ENCODE results near the gene SH3RF1. TPM values are rescaled to one million over a fixed set of nuclear protein-coding genes. Genes with fewer than 3 reads are reported as not detected.

SH3RF1 gene
- total and polyA plus RNA-seq, 10 of the 15 experiments (the other 5 are each of a cell fraction or from before 2014, with no cell fraction given) = 4.5 to 22.5 (median 10.4) TPM

- TF ChIP-seq WRNIP1 (IDR thresholded peaks at IDR 0.05; ENCODE audit: borderline replicate concordance, low read depth, low read length) (no peak), FOXM1 (IDR thresholded peaks at IDR 0.05; ENCODE audit: low read depth, low read length) (peak; percentile 98), ZBTB4 (CRISPR knock-in tag; IDR thresholded peaks at IDR 0.05) (no peak), EZH2 (IDR thresholded peaks at IDR 0.05; ENCODE audit: borderline replicate concordance, control insufficient read depth, low read depth, low read length) (no peak), SREBF1 (IDR thresholded peaks at IDR 0.05; ENCODE audit: low read length) (no peak), SIX5 (IDR thresholded peaks at IDR 0.05; ENCODE audit: low read depth, low read length, severe bottlenecking) (no peak), TCF7 (IDR thresholded peaks at IDR 0.05; ENCODE audit: borderline replicate concordance) (peak; percentile 75), USF2 (IDR thresholded peaks at IDR 0.05; ENCODE audit: borderline replicate concordance, low read depth, low read length) (no peak), E4F1 (IDR thresholded peaks at IDR 0.05; ENCODE audit: borderline replicate concordance, partially characterized antibody) (no peak), PML (IDR thresholded peaks at IDR 0.05; ENCODE audit: low read length) (peak; percentile 72), CEBPZ (IDR thresholded peaks at IDR 0.05; ENCODE audit: low read depth, low read length) (no peak), CBX5 (IDR thresholded peaks at IDR 0.05; ENCODE audit: low read depth) (no peak), SREBF2 (IDR thresholded peaks at IDR 0.05; ENCODE audit: low read length) (no peak), NFYA (IDR thresholded peaks at IDR 0.05; ENCODE audit: borderline replicate concordance, low read depth, low read length) (no peak), RFX5 (IDR thresholded peaks at IDR 0.05; ENCODE audit: low read depth, low read length) (no peak), POU2F2 (IDR thresholded peaks at IDR 0.05; ENCODE audit: borderline replicate concordance, low read depth, low read length) (peak; percentile 85; the same call in 2 of the 3 replicates), ZNF274 (IDR thresholded peaks at IDR 0.05; ENCODE audit: insufficient read depth, insufficient read length) (no peak), BHLHE40 (IDR thresholded peaks at IDR 0.05; ENCODE audit: borderline replicate concordance in 1 of 2, low read depth in 2 of 2, low read length in 1 of 2) (peak in 1 of 2 experiments; percentile 48; a peak in 2 of 4 replicates), ZNF622 (IDR thresholded peaks at IDR 0.05) (no peak), JUNB (IDR thresholded peaks at IDR 0.05) (peak; percentile 68)
Measured at GRCh38 chr4:169293343-169294176, 22.8 kb upstream of the SH3RF1 start (continued).

Data from GM12878 (cell line).